GM19035 (cell line): ENCODE data around the gene UBAP1L.
"Not testable (repeated sequence)": the region's sequence is repeated elsewhere in the genome, so short reads cannot be mapped to it uniquely, and the experiment has no call there.

Experiments used
- ATAC-seq: cut with Tn5 transposase; IDR thresholded peaks from one replicate; pipeline ENCODE4 v1.9.1; 2021; ENCODE audit not compliant: unreplicated experiment

UBAP1L gene

GRCh38 chr15:65085207-65085753 is 29.7 kb downstream of the UBAP1L start:
- no peak for ATAC-seq

DNA sequence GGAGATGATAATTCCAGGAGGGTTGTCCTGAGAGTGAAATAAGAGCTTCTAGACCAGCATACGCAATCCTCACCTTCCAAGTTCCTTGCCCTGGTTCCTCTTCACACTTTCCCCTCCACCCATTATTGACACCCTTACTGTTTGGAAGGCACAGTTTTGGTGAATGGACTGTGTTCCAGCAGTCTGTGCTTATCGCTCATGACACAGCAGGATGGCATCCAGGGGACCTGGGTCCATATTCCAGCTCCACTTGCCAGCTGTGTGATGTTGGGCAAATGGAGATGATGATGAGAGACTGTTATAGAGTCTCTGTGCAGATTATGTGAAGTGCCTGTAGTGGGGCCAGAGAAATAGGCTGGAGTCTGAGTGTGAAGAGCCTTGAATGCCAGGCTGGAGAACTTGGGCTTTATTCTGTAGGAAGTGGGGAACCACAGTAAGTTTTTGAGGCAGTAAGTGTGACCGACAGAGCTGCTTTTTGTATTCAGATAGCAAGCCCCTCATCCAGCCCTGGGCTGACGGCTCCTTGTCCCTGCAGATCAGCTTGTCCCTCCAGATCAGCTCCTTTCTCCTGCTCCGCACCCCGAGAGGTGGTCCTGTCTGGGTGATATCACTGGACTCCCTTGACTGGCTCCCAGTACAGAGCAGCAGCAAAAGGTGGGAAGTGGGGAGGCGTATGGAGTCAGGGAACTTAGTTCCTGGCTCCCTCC is 30.3 kb downstream of the UBAP1L start:
- ATAC-seq: no peak

DNA sequence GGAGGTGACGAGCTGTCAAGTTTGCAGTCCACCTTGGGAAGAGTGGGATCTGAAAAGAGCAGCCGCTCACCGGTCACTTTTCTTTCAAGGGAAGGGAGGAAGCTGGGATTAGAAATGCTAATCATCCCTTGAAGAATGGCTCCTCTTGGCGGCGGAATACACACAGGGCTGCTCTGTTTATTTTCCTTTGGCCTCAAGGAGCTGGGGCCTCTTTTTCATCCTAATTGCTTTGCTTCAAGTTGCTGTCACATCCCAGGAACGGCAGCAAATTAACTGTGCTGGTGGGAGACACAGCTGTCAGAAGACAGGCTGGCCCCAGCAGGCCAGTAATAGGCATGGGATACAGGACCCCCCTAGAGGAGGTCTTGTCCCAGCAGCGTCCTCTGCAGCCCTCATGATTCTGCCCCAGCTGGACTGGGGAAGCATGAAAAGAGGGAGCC is 31.7 kb downstream of the UBAP1L start:
- no peak for ATAC-seq

DNA sequence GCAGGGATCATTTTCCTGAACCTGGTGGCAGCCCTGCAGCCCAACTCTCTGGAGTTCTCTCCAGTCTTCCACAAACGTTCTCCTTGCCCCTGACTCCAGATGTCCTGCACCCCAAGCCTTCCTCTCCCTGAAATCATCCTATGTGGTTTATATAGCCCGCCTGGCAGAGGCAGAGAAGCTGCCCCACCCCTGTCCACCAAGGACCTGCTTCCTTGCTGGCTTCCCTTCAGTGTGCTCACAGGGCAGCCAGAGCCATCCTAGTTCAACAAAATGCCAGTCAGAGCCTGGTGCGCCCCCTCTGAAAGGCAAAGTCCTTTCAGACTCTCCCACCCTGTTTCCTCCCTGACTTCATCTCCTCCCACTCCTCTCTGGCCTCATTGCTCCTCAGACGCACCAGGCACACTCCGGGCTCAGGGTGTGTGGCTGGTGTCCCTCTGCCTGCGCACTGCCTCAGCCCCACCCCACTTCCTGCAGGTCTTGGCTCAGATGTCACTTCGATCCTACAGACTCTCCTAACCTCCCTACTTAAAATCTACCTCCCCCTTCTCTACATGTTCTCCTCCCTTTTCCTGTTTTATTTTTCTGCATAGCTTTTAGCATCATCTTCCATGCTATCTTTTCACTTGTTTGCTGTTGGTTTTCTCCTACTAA is 32.6 kb downstream of the UBAP1L start:
- no peak for ATAC-seq

DNA sequence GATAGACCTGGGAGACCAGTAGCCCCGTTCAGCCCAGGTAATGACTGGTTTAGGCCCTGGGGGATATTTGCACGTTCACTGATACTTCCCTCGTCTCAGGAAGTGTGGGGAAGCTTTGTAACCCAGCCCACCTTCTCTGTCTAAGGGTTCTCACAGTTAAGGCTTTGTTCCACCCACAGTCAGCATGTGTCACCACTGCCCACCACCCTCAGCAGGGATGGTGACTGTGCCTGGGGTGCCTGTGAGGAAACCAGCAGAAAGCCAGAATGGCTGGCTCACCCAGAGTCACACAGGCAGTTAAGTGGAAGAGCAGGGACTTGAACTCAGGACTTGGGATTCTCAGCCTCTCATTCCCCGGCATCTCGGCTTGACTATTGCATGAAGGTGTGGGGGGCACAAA is 33.2 kb downstream of the UBAP1L start:
- no peak for ATAC-seq

DNA sequence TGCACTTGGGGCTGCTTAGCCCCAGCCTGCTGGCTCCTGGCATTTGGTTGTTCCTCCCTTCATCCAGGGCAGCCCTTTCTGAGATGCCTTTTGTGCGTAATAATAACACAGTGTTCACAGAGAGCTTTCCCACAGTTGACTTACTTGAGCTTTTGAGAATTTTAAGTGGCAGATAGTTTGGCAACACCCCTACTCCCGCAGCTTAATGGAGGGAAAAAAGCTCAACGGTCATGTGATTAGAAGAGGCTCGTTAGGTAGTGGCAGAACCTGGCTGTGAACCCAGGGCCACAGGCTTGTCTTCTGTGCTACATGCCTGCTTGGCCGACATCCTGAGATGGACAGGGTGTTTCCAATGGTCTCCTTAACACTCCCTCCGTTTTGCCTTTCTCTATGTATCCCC is 33.7 kb downstream of the UBAP1L start:
- ATAC-seq: no peak

GRCh38 chr15:65079580-65079979 is 35.4 kb downstream of the UBAP1L start:
- ATAC-seq: no peak

DNA sequence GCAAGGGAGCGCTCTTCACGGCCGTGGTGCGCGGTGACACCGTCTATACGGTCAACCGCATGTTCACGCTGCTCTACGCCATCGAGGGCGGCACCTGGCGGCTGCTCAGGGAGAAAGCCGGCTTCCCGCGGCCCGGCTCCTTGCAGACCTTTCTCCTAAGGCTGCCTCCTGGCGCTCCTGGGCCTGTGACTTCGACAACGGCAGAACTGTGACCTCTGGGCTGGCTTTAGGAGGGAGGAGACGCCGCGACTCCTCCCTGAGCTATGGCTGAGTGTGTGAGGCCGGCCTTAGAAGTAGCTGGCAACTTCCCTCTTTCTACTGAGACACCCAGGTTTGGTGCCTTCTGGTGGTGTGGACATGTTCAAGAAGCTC is 37.0 kb downstream of the UBAP1L start:
- no peak for ATAC-seq

DNA sequence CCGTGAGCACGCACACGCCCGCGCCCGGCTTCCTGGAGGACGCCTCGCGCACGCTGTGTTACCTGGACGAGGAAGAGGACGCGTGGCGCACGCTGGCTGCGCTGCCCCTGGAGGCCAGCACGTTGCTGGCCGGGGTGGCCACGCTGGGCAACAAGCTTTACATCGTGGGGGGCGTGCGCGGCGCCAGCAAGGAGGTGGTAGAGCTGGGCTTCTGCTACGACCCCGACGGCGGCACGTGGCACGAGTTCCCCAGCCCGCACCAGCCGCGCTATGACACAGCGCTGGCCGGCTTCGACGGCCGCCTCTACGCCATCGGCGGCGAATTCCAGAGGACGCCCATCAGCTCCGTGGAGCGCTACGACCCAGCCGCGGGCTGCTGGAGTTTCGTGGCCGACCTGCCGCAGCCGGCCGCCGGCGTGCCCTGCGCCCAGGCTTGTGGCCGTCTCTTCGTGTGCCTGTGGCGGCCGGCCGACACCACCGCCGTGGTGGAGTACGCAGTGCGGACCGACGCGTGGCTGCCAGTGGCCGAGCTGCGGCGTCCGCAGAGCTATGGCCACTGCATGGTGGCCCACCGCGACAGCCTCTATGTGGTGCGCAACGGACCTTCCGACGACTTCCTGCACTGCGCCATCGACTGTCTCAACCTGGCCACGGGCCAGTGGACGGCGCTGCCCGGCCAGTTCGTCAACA is 37.6 kb downstream of the UBAP1L start:
- no peak for ATAC-seq

GRCh38 chr15:65076486-65077290 is 38.3 kb downstream of the UBAP1L start, which contains the start of gene KBTBD13:
TSS of gene KBTBD13 (plus strand) at chr15:65076746. CDS start at chr15:65076816, 70 bp downstream.
- no peak for ATAC-seq

- not testable (repeated sequence) for ATAC-seq
These were observed 39.2 kb downstream of the UBAP1L start for GRCh38 chr15:65075607-65076395.

- not testable (repeated sequence) for ATAC-seq
These were observed 40.1 kb downstream of the UBAP1L start for GRCh38 chr15:65074946-65075345.

GRCh38 chr15:65072617-65073016 is 42.4 kb downstream of the UBAP1L start:
- ATAC-seq: no peak

- no peak for ATAC-seq
These were observed 43.0 kb downstream of the UBAP1L start for GRCh38 chr15:65072027-65072426.

DNA sequence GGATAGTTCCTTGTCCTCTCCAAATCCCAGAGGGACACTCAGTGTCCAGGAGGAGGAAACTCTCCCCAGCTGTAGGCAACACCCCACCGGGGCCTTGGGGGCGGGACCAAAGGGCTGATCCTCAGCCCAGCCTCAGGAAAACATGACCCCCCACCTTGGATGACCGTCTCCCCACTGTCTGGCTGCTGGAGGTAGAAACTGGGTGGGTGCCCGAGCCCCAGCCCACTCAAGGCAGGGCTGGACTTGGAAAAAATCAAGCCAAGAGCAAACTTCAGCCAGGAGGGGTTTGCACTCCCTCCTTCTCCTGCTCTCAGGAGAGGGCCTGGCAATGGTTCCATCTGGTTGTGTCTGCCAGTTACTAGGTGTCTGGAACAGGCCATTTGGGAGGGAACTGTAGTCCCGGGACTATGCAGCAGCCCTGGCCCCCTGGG is 43.6 kb downstream of the UBAP1L start:
- ATAC-seq: no peak

- ATAC-seq: no peak
These were observed 45.0 kb downstream of the UBAP1L start for GRCh38 chr15:65069779-65070546.

DNA sequence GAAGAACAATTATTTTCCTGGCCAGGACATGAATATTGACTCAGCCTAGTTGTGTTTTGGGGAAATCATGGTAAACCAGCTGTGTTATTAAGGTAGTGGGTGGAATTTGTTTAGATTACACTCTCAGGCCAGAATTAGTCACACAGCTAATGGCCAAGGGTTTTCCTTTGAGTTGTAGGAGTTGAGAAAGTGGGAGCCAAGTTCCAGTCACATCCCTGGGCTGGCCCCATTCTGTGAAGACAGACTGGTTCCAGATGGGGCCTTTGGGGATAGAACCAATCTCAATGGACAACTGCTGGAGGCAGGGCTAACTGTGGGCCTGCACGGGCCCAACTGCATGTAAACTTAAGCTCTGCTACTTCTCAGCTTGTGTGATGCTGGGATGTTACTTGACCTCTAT is 45.8 kb downstream of the UBAP1L start:
- no peak for ATAC-seq

- no peak for ATAC-seq
These were observed 46.6 kb downstream of the UBAP1L start for GRCh38 chr15:65068403-65068788.

DNA sequence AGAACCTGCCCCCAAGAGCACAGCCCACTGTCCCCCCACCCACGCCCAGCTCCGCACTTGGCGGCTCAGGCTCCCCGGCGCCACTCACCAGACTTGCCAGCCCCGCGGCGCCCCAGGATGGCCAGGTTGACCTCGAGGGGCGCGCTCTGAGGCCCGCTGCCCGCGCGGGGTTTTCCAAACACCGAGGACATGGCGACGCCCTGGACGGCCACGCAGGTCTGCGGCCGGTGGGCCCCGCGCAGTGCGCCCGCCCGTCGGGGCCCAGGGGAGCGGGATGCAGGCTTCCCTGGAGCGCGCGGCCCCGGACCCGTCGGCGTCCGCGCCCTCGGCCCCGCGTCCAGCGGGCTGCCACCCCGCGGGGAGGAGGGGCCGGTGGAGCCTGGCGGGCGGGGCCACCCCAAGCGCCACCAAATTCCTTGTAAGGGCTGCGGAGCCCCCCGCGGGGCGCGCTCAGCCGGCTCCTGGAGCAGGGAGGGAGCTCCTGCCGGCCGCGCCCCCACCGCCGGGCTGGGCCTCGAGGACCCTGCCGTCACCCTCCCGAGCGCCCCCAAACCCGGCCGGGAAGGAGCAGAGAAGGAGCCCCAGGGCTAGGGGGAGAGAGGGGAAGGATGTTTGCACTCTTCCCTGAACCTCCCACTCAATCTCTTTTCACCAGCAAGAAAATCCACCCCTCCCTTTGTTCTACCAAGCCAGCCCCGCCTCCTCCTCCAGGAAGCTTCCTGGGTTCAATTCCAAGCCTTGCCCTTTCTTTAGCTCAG is 47.2 kb downstream of the UBAP1L start, which contains the start of gene RASL12:
TSS of gene RASL12 (minus strand) at position 347 of the 758 bp plus-strand sequence. CDS start at position 191, 156 bp downstream.
- ATAC-seq: no peak
